Naive B cell (primary cell): ENCODE data around the gene CD81. TPM values are rescaled to one million over a fixed set of nuclear protein-coding genes. Genes with fewer than 3 reads are reported as not detected.

Source experiments
- ATAC-seq, 2 donors: fragments of 150-1000 bp; cut with Tn5 transposase; 2 replicates each; pipeline ENCODE4 v1.10.0; 2021; ENCODE audit warnings: low read depth in 2 of 2, mild to moderate bottlenecking in 2 of 2, moderate library complexity in 2 of 2
- DNase-seq: peaks from one replicate; pipeline ENCODE4 v3.0.0; 2022
- H3K27ac Mint-ChIP-seq, 6 donors: one replicate each; pipeline ENCODE4 v1.8.0; 2020 to 2022; ENCODE audit warnings: mild to moderate bottlenecking in 6 of 6, mixed read lengths in 6 of 6, moderate library complexity in 5 of 6, inconsistent platforms in 2 of 6
- H3K27me3 Mint-ChIP-seq, 3 donors: one replicate each; pipeline ENCODE4 v1.8.0; 2021 to 2022; ENCODE audit warnings: mixed read lengths in 3 of 3, mild to moderate bottlenecking in 1 of 3
- H3K36me3 Mint-ChIP-seq, 2 donors: one replicate each; pipeline ENCODE4 v1.8.0; 2020 to 2022; ENCODE audit warnings: mixed read lengths in 2 of 2, inconsistent platforms in 1 of 2, mild to moderate bottlenecking in 1 of 2
- H3K4me1 Mint-ChIP-seq, 3 donors: one replicate each; pipeline ENCODE4 v1.8.0; 2020 to 2022; ENCODE audit warnings: mixed read lengths in 3 of 3, inconsistent platforms in 1 of 3, mild to moderate bottlenecking in 1 of 3, moderate library complexity in 1 of 3
- H3K4me3 Mint-ChIP-seq, 8 donors: one replicate each; pipeline ENCODE4 v1.8.0; 2020 to 2022; ENCODE audit warnings: mild to moderate bottlenecking in 8 of 8, mixed read lengths in 8 of 8, moderate library complexity in 8 of 8, inconsistent platforms in 2 of 8
- H3K9me3 Mint-ChIP-seq, 7 donors: one replicate each; pipeline ENCODE4 v1.8.0; 2020 to 2022; ENCODE audit warnings: mixed read lengths in 7 of 7, mild to moderate bottlenecking in 5 of 7, inconsistent platforms in 2 of 7, moderate library complexity in 1 of 7
- polyA plus RNA-seq, 6 donors: library from polyadenylated mRNA; unstranded; fragments of 300-500 nt; fragmentation: Illumina TruSeq; gene quantifications; one replicate each; pipeline ENCODE4 v1.2.3, GENCODE V29; 2021; ENCODE audit warnings: low read depth in 6 of 6

Gene CD81
- polyA plus RNA-seq, 6 donors from 2014 or later = 110 to 279 (median 240) TPM

DNA sequence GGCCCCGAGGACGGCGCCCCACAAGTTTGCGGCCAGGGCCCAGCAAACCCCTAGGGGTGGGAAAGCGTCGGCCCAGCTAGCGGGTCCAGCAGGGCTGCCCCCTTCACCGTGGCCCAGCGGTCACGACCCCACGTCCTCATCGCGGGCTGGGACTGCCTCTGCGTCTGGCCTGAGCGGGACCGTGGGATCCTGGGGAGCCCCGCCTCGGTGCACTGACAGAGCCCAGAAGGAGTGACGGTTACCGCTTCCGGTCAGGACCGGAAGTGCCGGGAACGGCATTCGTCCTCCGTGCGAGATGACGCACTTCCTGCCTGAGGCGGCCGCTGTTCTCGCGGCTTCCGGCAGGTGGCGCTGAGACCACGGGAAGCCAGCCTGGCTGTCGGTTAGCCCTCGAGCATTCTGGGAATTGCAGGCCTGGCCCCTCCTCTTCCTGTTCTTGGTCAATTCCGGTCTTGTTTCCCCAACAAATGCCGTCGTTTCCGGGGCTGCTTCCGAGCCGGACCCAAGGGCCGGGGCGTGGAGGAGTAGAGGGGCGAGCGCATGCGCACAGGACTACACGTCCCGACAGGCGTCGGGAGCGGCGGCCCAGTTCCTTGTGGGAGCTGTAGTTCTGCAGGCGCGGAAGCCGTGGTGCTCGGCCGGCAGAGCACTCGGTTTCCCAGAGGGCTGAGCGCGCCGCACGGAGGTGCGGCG is 23.1 kb downstream of the CD81 start, which contains the start of gene TSSC4:
TSS of gene TSSC4 (plus strand) at position 682 of the 693 bp plus-strand sequence. CDS start 1,884 bp downstream, outside the sequence.
- ATAC-seq = peak; percentile 81 to 83
- Mint-ChIP-seq H3K27ac (peak within 1 kb of the TSS; percentile 92 to 98 (median 96)), H3K9me3 (no peaks in the 10 kb centered on the region), H3K36me3 (no peaks in the 10 kb centered on the region), H3K27me3 (no peaks in the 10 kb centered on the region), H3K4me3 (peak within 1 kb of the TSS; percentile 88 to 97 (median 92)), H3K4me1 (peaks cover 23 to 39% (median 28%) of the 10 kb centered on the region in 3 donors)
- DNase-seq = peak; percentile 100

DNA sequence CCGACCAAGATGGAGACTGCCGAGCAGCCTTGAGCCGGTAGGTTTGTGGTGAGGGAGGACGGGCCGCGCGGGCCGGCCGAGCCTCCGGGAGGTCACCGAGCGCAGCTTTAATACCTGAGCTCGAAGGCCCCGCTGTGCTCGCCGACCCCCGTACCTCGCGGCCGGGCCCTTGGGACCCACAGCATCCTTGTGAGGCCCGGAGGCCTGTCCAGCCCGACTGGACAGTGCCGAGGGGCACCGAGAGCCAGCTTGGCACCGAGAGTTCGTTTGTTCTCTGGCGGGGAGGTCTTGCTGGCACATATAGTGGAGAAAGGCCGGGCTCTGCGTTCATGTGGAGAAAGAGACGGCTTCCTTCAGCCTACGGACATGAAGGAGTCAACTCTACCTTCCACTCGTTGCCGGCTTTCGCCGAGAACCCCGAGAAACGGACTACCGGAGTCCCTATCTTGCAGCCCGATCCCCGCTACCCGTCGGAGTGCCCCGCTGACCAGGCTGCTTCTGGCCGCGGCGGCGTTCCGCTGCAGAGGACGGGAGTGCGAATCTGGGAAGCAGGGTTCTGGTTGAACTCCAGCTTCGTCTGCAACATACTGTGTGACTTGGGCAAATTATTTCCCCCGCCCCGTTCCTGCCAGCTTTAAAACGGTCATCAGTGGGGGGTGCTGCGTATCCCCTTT is 23.8 kb downstream of the CD81 start:
- Mint-ChIP-seq H3K27me3 (no peaks in the 10 kb centered on the region), H3K9me3 (no peaks in the 10 kb centered on the region), H3K36me3 (no peaks in the 10 kb centered on the region), H3K4me1 (peaks cover 20 to 39% (median 28%) of the 10 kb centered on the region in 3 donors), H3K27ac (peak overlapping the region; percentile 92 to 98 (median 96)), H3K4me3 (peak overlapping the region; percentile 88 to 97 (median 92))
- ATAC-seq = no peak
- DNase-seq = no peak

DNA sequence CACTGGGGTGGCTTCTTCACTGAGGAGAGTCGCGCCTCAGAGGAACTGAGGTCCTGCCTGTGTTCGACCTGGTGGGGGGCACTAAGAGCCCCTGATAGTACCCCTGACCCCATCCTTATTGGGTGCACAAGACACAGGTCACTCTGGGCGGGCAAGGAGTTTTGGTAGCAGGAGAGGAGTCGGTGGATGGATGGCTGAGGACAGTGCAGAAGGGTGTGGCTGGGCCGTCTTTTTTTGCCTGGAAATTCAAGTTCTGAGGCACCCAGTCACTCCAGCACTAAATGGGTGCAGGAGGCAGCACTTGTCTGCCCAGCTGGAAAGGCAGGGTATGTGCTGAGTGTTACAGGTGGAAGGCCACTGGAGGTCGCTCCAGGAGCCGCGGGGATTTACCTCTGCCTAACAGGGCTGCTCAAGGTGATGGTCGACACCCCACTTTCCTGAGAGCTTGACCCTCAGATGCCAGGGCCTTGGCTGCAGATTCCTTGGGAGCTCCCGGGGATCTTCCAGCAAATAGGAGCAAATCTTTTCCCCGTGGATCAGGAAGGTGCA is 24.4 kb downstream of the CD81 start:
- Mint-ChIP-seq H3K4me1 (peaks cover 20 to 39% (median 26%) of the 10 kb centered on the region in 3 donors), H3K9me3 (no peaks in the 10 kb centered on the region), H3K27ac (peak overlapping the region in 2 of 6 donors; percentile 73 to 83), H3K36me3 (no peaks in the 10 kb centered on the region), H3K27me3 (no peaks in the 10 kb centered on the region), H3K4me3 (peak overlapping the region; percentile 88 to 97 (median 92))
- ATAC-seq = no peak
- DNase-seq = no peak

DNA sequence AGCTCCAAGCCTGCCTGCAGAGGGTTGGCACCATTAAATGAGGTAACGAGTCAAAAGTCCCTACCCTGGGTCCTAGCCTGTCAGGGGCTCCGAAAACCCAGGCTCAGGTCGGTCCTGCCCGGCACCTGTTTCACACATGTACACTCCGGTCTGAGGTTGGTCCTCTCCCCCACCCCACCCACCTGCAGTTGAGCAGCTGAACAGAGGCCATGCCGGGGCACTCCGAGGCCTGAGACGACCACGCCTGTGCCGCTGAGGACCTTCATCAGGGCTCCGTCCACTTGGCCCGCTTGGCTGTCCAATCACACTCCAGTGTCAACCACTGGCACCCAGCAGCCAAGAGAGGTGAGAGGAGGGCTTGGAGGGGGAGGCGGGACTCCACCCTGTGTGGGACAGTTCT is 25.0 kb downstream of the CD81 start:
- DNase-seq (no peak), ATAC-seq (no peak)
- H3K27me3 Mint-ChIP-seq = no peaks in the 10 kb centered on the region
- no peaks in the 10 kb centered on the region for H3K36me3 Mint-ChIP-seq
- H3K27ac Mint-ChIP-seq = peak overlapping the region in 1 of 6 donors; percentile 38
- peaks cover 16 to 39% (median 25%) of the 10 kb centered on the region in 3 donors for H3K4me1 Mint-ChIP-seq
- H3K4me3 Mint-ChIP-seq = peak overlapping the region in 7 of 8 donors; percentile 68 to 96 (median 90)
- H3K9me3 Mint-ChIP-seq = no peaks in the 10 kb centered on the region

DNA sequence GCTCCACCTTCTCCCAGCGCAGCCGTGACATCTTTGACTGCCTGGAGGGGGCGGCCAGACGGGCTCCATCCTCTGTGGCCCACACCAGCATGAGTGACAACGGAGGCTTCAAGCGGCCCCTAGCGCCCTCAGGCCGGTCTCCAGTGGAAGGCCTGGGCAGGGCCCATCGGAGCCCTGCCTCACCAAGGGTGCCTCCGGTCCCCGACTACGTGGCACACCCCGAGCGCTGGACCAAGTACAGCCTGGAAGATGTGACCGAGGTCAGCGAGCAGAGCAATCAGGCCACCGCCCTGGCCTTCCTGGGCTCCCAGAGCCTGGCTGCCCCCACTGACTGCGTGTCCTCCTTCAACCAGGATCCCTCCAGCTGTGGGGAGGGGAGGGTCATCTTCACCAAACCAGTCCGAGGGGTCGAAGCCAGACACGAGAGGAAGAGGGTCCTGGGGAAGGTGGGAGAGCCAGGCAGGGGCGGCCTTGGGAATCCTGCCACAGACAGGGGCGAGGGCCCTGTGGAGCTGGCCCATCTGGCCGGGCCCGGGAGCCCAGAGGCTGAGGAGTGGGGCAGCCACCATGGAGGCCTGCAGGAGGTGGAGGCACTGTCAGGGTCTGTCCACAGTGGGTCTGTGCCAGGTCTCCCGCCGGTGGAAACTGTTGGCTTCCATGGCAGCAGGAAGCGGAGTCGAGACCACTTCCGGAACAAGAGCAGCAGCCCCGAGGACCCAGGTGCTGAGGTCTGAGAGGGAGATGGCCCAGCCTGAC is 26.0 kb downstream of the CD81 start:
- Mint-ChIP-seq H3K36me3 (no peaks in the 10 kb centered on the region), H3K9me3 (no peaks in the 10 kb centered on the region), H3K4me1 (peaks cover 14 to 39% (median 22%) of the 10 kb centered on the region in 3 donors), H3K27me3 (no peaks in the 10 kb centered on the region), H3K27ac (peak overlapping the region in 2 of 6 donors; percentile 24 to 56), H3K4me3 (peak overlapping the region in 5 of 8 donors; percentile 8 to 93 (median 32))
- ATAC-seq (no peak), DNase-seq (no peak)

DNA sequence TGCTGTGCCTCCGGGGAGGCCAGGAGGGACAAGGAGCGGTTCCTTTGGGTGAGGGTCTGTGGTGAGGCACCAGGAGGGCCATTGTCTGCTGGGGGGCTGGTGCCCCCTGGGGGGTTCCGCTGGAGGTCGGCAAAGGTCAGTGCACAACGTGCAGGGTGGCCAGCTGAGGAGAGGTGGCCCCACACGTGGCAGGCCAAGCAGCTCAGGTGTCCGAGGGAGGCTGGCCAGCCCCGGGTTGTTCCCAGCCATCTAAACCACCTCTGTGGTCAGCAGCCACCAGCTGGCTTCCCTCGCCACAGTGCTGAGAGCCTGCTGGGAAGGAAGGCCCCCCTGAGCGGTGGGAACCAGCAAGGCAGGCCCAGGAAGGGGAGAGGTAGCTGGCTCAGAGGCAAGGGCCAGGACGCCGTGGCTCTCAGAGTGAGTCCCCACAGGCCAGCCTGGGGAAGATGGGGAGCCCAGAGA is 27.7 kb downstream of the CD81 start:
- Mint-ChIP-seq H3K4me3 (peak overlapping the region in 1 of 8 donors; percentile 3), H3K9me3 (no peaks in the 10 kb centered on the region), H3K27ac (no peak overlapping the region), H3K27me3 (no peaks in the 10 kb centered on the region), H3K36me3 (no peaks in the 10 kb centered on the region), H3K4me1 (peaks cover 8 to 30% (median 17%) of the 10 kb centered on the region in 3 donors)
- ATAC-seq = no peak
- DNase-seq = no peak

DNA sequence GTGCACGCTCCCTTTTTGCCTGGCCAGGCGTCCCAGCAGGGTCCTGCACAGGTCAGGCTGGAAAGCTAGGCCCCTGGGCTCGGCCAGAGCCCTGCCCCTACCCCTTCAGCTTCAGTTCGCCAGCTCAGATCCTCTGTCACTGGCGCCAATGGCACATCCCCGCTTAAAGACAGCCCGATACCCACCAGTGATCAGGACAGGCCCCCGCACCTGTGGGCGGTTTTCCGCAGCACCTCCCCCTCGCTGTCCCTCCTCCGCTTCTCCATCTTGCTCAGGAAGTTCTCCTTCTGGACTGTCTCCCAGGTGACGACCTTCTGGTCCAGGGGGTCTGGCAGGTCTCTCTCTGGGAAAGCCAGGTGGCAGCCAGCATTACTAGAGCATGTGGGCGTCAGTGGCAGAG is 29.3 kb downstream of the CD81 start:
- H3K27ac Mint-ChIP-seq = no peak overlapping the region
- no peaks in the 10 kb centered on the region for H3K9me3 Mint-ChIP-seq
- ATAC-seq = no peak
- peaks cover 5 to 20% (median 9%) of the 10 kb centered on the region in 3 donors for H3K4me1 Mint-ChIP-seq
- no peak for DNase-seq
- H3K36me3 Mint-ChIP-seq = no peaks in the 10 kb centered on the region
- H3K4me3 Mint-ChIP-seq = no peak overlapping the region
- H3K27me3 Mint-ChIP-seq = no peaks in the 10 kb centered on the region

DNA sequence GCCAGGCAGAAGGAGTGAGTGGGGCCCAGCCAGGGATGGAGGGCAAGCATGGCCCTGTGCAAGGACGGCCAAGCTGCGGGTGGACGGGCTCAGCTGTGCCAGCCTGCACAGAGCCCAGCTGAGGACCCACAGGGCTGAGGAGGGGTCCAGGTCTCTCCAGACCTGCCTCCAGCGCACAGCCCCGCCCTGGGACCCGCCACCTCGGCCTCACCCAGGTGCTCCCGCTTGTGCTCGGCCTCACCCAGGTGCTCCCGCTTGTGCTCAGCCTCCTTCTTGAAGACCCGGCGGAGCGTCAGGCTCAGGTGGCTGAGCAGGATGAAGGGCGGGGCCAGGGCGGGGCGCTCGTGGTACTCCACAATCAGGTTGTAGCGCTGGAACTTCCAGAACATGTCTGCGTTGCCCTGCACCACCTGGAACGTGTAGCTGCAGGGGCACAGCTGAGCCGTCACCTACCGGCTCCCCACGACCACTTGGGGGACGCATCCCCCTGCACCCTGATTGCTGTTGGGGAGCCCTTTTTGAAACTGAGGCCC is 29.8 kb downstream of the CD81 start:
- Mint-ChIP-seq H3K36me3 (no peaks in the 10 kb centered on the region), H3K4me3 (peak overlapping the region in 1 of 8 donors; percentile 22), H3K27me3 (no peaks in the 10 kb centered on the region), H3K9me3 (no peaks in the 10 kb centered on the region), H3K27ac (no peak overlapping the region), H3K4me1 (peaks cover 4 to 15% (median 5%) of the 10 kb centered on the region in 3 donors)
- DNase-seq (no peak), ATAC-seq (no peak)

DNA sequence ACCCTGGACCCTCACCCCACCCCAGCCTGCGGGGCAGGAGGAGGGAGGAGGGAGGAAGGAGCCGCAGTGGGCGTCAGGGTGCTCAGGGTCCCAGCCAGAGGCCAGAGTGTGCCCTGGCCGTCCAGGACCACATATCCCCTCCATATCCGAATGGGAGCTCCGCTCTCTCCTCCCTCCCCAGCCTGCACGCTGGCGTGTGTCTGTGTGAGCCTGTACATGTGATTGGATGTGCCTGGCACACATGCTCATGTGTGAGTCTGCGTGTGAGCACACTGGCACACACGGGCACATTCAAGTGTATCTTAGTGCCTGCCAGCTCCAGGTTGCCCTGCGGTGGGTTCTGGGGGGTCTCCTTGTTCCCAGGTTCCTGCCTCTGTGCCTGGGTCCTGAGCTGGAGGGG is 31.6 kb downstream of the CD81 start:
- Mint-ChIP-seq H3K9me3 (no peaks in the 10 kb centered on the region), H3K27me3 (no peaks in the 10 kb centered on the region), H3K4me1 (peaks cover 0 to 6% (median 4%) of the 10 kb centered on the region in 3 donors), H3K27ac (no peak overlapping the region), H3K4me3 (no peak overlapping the region), H3K36me3 (no peaks in the 10 kb centered on the region)
- DNase-seq = no peak
- ATAC-seq = no peak

DNA sequence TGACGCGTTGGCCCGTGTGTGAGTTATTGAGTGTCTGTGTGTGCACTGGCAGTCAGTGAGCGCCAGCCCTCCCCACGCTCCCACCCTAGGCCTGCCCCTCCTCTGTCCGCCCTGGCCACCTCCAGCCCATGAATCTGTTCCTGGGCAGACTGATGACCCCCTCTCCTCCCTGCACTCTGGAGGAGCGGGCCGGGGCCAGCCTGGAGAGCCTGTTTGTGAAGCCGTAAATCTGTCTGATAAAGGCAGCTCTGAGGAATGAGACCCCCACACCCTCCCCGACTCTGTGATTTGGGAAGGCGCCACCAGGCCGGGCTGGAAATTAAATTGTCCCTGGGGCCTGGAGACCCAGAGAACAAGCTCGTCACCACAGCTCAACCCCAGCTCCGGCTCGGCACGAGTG is 32.0 kb downstream of the CD81 start:
- no peak overlapping the region for H3K27ac Mint-ChIP-seq
- ATAC-seq (no peak), DNase-seq (no peak)
- H3K27me3 Mint-ChIP-seq = no peaks in the 10 kb centered on the region
- no peak overlapping the region for H3K4me3 Mint-ChIP-seq
- peaks cover 0 to 1% (median under 1%) of the 10 kb centered on the region in 3 donors for H3K4me1 Mint-ChIP-seq
- no peaks in the 10 kb centered on the region for H3K9me3 Mint-ChIP-seq
- H3K36me3 Mint-ChIP-seq = no peaks in the 10 kb centered on the region

DNA sequence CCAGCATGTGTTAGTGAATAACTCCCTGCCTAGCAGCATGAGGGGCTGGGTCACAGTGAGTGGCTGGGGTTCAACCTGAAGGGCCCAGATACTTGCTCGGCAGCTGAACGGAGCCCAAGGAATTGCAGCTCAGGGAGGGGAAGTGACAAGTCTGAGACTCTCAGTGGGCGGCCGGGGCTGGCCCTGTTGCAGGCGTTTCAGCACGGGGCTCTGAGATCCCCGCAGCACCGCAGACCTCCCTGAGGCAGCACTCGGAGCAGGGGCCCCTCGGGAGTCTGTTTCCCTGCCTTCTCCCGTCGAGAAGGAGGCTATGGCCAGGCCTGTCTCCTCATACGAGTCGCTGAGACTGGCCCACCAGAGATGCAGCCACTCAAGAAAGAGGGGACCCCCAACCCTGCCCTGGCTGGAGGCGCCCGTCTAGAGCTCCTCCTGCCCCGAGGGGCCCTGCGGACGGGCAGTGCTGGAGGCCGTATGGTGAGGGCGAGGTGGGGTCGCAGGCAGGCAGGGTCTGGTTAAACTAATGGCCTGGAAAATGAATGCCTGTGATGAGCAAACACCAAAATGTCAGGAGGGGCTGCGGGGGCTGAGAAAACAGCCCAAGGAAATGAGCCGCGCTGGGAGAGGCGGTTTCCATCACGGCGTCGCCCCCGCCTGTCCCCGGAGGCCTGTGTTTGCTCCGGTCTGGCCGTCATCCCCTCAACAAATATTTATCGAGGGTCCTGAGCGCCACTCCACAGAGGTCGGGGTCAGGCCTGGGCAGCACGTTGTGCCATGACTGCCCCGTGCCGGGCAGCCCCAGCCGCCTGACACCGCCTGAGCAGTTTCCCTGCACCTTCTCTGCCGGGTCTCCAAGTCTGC is 32.7 kb downstream of the CD81 start:
- Mint-ChIP-seq H3K9me3 (no peaks in the 10 kb centered on the region), H3K36me3 (no peaks in the 10 kb centered on the region), H3K27ac (no peak overlapping the region), H3K27me3 (no peaks in the 10 kb centered on the region), H3K4me1 (no peaks in the 10 kb centered on the region), H3K4me3 (no peak overlapping the region)
- ATAC-seq (no peak), DNase-seq (no peak)

DNA sequence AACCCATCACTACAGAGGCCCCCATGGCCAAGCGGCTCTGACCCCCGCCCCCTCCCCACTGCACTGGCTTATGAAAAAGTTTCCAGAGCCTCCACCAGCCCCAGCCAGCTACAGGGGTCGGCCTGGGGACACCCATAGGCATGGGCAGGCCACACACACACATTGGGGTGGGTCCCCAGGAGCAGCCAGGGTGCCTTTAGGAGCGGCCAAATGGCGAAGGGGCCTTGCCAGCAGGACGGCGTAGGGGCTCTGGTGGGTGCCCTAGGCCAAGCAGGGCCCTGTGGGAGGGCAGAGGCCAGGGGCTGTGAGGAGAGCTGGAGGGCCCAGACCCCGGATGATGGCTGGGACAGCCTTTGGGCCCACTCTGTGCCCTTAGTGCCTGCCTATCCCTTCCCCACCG is 33.5 kb downstream of the CD81 start:
- H3K9me3 Mint-ChIP-seq = no peaks in the 10 kb centered on the region
- no peaks in the 10 kb centered on the region for H3K27me3 Mint-ChIP-seq
- H3K36me3 Mint-ChIP-seq = no peaks in the 10 kb centered on the region
- DNase-seq = no peak
- no peak overlapping the region for H3K27ac Mint-ChIP-seq
- H3K4me3 Mint-ChIP-seq = no peak overlapping the region
- H3K4me1 Mint-ChIP-seq = no peaks in the 10 kb centered on the region
- ATAC-seq = no peak
